SJCRH30 (cell line): ENCODE results near the gene PRR7. TPM values are rescaled to one million over a fixed set of nuclear protein-coding genes. Genes with fewer than 3 reads are reported as not detected.

ENCODE experiments used
- DNase-seq, 2 experiments: peaks; one replicate each; pipeline ENCODE4 v3.0.0-alpha.2; 2015 to 2020
- H3K27ac ChIP-seq: fragments of 250-450 bp; sonication (Bioruptor Pico); 2 replicates; pipeline ENCODE4 v1.5.1; 2020; ENCODE audit warnings: mild to moderate bottlenecking, moderate library complexity
- H3K27me3 ChIP-seq: fragments of 250-450 bp; sonication (Bioruptor Pico); 2 replicates; pipeline ENCODE4 v1.5.1; 2020; ENCODE audit warnings: mild to moderate bottlenecking, moderate library complexity
- H3K36me3 ChIP-seq: fragments of 250-450 bp; sonication (Bioruptor Pico); 2 replicates; pipeline ENCODE4 v1.5.1; 2020; ENCODE audit warnings: mild to moderate bottlenecking, moderate library complexity
- H3K4me1 ChIP-seq: fragments of 250-450 bp; sonication (Bioruptor Pico); 2 replicates; pipeline ENCODE4 v1.5.1; 2020; ENCODE audit warnings: mild to moderate bottlenecking, moderate library complexity
- H3K4me3 ChIP-seq: fragments of 250-450 bp; sonication (Bioruptor Pico); 2 replicates; pipeline ENCODE4 v1.5.1; 2020; ENCODE audit warnings: mild to moderate bottlenecking, moderate library complexity
- H3K9me3 ChIP-seq: fragments of 250-450 bp; sonication (Bioruptor Pico); replicated peaks from 2 replicates; pipeline ENCODE4 v1.5.1; 2020; ENCODE audit warnings: mild to moderate bottlenecking, moderate library complexity
- total RNA-seq: library from RNA; depleted of rRNA; stranded (reverse); fragments of >200 nt; shearing (Covaris generic); gene quantifications from 2 replicates; pipeline ENCODE4 v1.2.3, GENCODE V29; 2014; rRNA removed

The PRR7 gene, protein sequence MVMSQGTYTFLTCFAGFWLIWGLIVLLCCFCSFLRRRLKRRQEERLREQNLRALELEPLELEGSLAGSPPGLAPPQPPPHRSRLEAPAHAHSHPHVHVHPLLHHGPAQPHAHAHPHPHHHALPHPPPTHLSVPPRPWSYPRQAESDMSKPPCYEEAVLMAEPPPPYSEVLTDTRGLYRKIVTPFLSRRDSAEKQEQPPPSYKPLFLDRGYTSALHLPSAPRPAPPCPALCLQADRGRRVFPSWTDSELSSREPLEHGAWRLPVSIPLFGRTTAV
- 6.4 TPM in 2 replicates for total RNA-seq

DNA sequence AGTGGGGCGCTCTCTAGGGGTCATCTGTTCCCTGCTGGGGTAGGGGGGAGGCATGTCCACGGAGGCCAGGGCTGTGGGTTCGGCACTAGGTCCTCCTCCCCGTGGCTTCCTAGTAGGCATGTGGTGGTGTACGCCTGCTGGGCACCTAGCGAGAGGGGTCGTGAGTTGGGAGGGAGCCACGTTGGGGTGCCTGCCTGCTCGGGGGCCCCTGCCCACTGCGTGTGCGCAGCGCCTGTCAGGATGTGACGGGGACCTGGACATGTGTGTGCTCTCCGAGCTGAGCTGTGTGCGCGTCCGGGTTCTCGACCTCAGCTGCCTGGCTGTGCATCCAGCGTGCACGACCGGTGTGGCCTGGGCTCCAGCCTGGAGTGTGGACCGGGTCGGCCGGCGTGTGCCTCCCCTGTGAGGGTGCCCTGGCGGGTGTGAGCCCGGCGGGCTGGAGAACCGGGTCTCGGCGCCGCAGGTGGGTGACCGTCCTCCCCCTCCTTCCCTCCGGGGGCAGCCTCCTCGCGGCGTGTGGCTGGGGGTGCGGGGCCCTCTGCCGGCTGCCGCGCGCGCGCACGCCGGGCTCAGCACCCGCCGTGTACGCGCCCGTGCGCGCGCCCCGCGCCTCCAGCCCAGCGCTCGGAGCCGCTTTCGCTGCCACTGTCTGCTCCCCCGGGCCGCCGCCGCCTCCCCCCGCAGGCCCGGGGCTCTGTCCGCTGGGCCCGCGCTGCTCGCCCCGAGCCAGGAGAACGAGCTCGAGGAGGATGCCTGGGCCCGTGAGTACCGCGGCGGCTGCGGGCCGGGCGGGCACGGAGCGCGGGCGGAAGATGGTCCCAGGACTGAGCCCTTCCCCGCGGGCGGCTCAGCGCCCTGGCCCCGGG lies at the start of gene PRR7:
TSS of gene PRR7 (plus strand) at position 615 of the 866 bp plus-strand sequence. CDS start 8,254 bp downstream, outside the sequence.
- DNase-seq = peak; percentile 72 to 79
- Histone ChIP-seq H3K4me3 (peak within 1 kb of the TSS; percentile 76), H3K9me3 (no peaks in the 10 kb centered on the region), H3K4me1 (peaks cover 12% of the 10 kb centered on the region), H3K27ac (peak within 1 kb of the TSS; percentile 75), H3K36me3 (peaks cover 12% of the 10 kb centered on the region; the same call in 1 of the 2 replicates), H3K27me3 (no peaks in the 10 kb centered on the region)

DNA sequence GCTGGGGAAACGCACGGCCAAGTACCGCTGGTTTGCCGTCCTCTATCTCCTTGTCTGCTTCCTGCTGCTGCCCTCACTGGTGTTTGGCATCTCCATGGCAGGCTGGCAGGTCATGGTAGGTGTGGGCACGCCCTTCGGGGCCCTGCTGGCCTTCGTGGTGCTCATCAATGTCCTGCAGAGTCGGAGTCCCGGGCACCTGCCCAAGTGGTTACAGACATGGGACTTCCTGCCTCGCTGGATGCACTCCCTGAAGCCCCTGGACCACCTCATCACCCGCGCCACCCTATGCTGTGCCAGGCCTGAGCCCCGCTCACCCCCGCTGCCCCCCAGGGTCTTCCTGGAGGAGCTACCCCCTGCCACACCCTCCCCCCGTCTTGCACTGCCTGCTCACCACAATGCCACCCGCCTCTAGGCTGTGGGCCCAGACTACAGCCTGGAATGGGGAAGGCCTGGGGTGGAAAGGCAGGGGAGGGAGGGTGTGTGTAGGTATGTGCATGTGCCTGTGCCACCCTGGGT lies 48.7 kb upstream of the PRR7 start:
- DNase-seq = no peak
- Histone ChIP-seq H3K9me3 (no peaks in the 10 kb centered on the region), H3K4me3 (no peak overlapping the region), H3K27ac (no peak overlapping the region), H3K36me3 (no peaks in the 10 kb centered on the region), H3K27me3 (peaks cover 9% of the 10 kb centered on the region), H3K4me1 (no peaks in the 10 kb centered on the region)

DNA sequence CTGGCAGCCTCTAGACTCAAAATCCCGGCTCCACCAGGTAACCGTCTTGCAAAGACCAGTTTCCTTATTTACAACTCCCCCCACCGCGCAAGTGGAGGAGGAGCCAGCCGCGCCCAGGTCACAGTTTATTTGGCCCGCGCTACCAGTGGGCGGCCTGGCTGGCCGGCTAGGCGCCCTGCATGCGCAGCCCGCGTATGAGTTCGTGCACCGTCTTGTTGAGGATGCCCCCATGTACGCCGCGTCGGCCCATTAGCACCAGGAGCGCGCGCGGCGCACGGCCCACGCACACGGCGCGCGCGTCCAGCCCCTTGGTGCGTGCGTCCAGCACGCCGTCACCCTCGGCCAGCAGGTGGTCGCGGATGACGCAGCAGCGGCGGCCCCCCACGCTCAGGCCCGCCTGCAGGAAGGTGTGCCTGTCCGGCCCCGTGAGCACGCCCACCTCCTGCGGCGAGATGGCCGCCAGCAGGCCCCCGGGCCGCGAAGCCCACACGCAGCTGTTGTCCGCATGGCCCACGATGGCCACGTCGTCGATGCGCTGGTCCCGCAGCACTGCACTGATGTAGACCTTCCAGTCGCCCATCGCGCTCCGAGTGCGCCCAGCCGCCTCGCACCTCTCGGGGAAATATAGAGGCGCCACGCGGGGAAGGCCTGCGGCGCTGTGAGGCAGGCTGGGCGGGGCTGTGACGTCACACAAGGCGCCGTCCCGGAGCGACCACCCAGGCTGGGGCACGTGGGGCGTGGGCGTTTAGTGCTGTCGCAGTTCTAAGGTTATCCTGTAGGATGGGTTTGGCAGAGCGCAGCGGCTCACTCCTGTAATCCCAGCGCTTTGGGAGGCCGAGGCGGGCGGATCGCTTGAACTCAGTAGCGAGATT lies 46.4 kb upstream of the PRR7 start, which contains the start of gene PFN3:
TSS of gene PFN3 (minus strand) at position 665 of the 872 bp plus-strand sequence. CDS start at position 580, 85 bp downstream.
- no peak within 1 kb of the TSS for H3K27ac ChIP-seq

DNA sequence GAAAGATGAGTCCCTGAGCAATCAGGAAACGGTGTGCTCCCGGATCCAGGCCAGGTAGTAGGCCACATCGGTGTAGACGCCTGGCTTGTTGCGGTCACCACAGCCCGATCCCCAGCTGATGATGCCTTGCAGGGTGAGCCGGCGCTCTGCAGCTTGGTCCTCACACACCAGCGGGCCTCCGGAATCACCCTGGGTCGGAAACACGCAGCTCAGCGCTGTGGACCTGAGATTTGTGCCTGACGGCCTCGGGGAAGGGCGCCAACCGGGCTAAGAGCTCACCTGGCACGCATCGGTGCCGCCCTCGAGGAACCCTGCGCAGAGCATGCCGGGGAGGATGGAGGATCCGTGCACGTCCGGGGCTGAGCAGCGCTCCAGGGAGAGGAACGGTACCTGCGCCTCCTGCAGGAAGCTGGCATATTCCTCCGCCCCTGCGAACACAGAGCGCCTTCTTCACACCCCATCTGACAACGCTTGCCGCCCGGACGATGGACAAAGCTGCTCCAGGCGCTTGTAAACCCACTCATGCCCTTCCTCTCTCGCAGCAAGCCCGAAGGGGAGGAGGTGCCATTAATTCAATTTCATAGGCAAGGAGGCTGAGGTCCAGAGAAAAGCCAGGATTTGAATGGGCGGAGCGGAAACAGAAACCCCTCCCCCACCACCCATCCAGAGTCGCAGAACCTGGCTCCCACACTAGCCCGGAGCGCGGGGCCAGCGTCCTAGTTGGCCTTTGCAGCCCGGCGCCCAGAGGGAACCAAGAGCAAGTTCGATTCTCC lies 44.2 kb upstream of the PRR7 start:
- no peaks in the 10 kb centered on the region for H3K9me3 ChIP-seq
- no peak for DNase-seq
- H3K27me3 ChIP-seq = no peaks in the 10 kb centered on the region
- H3K4me1 ChIP-seq = no peaks in the 10 kb centered on the region
- no peaks in the 10 kb centered on the region for H3K36me3 ChIP-seq
- H3K27ac ChIP-seq = no peak overlapping the region
- H3K4me3 ChIP-seq = peak overlapping the region; percentile 66

More for the DNA sequence above, 46.4 kb upstream of the PRR7 start, which contains the start of gene PFN3:
- H3K4me1 ChIP-seq = no peaks in the 10 kb centered on the region
- no peak for DNase-seq
- H3K9me3 ChIP-seq = no peaks in the 10 kb centered on the region
- H3K36me3 ChIP-seq = no peaks in the 10 kb centered on the region
- H3K4me3 ChIP-seq = no peak within 1 kb of the TSS
- H3K27me3 ChIP-seq = peaks cover 5% of the 10 kb centered on the region

DNA sequence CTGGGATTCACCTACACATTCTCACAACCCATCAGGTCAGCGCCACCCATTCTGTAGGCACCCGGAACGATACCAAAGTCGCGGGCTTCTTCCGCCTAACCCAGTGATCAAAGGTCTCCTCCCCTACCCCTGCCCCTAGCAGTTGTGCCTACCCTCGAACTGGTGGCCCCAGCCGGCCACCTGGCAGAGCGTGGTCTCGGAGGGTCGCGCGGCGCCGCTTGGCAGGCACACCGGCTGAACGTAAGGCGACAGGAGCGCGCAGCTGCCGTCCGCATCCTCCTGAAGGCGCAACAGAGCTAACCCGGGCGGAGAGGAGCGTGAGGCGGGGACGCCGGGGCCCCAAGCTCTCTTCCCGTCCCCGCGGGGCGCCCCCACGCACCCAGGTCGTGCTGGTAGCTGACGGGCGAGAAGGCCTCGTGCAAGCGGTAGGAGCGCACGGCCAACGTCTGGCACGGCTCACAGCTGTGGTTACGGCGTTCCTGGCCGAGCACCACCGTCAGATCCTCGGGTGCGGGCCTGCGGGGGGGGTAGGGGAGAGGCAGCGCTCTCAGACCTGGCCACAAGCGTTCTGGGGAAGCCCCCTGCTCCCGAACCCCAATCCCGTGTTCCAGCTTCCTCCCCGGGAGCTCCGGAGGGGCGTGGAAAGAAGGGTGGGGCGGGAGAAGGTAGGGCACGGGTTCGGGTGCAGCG lies 43.4 kb upstream of the PRR7 start:
- Histone ChIP-seq H3K36me3 (no peaks in the 10 kb centered on the region), H3K9me3 (no peaks in the 10 kb centered on the region), H3K4me1 (no peaks in the 10 kb centered on the region), H3K27ac (peak overlapping the region; percentile 53; the same call in 1 of the 2 replicates), H3K27me3 (no peaks in the 10 kb centered on the region), H3K4me3 (peak overlapping the region; percentile 66)
- DNase-seq = peak in 1 of 2 experiments; percentile 47

DNA sequence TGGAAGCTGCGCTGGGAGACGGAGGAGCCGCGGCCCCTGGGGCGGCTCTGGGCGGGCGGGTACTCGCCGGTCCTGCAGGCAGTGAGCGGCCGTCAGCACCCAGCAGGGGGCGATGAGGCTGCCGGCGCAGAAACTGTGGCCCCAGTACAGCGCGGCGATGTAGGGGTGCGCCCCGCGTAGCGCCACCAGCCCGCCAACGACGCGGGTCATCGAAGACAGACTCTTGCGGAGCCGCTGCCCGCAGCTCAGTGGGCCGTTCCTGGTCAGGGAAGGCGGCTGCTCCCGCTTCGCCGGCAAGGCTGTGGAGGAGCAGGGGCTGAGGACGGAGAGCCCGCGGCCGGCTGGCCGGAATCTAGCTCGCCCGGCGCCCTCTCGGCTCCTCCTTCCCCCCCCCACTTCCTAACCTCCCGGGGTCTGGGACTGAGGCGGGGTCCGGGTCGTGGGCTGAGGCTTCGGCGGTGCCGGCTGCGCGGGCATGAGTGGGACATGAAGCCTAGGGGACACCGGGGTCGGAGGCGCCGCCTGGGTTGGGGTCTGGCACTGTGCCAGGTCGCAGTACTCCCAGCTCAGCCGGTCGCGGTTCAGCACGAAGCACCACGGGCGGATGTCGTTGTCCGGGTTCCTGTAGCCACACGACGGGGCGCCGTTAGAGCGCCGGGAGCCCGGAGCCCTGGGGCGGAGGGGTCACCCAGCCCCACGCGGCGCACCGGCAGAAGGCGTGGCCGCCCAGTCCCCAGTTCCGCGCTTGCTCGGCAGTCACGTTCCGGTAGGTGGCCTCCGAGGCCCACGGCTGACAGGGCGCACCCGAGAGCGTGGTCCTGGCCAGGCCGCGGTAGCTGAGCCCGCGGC lies 42.6 kb upstream of the PRR7 start:
- H3K36me3 ChIP-seq = no peaks in the 10 kb centered on the region
- H3K27ac ChIP-seq = peak overlapping the region; percentile 53
- H3K4me3 ChIP-seq = peak overlapping the region; percentile 66
- H3K27me3 ChIP-seq = no peaks in the 10 kb centered on the region
- H3K4me1 ChIP-seq = no peaks in the 10 kb centered on the region
- DNase-seq = peak; percentile 91
- no peaks in the 10 kb centered on the region for H3K9me3 ChIP-seq

DNA sequence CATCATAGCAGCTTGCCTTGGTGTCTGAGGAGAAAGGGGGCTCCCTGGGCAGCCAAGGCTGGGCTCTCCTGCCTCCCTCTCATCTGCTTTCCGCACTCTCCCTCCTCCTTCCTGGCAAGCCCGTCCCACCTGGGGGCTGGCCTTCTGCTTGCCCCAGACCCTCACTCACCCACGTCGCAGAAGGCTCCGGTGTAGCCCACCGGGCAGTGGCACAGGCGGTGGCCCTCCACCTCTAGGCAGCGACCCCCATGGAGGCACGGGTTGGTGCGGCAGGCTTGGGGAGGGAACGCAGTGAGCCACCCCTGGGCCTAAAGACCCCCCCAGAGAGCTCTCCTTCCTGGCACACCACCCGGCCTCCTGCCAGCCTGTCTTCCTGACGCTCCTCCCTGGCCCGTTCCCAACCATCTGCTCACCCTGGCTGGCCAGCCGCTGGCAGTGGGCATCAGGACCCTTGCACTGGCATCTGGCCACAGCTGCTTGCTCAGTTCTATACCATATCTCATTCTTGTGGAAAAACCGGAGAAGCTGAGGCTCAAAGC lies 41.9 kb upstream of the PRR7 start:
- peak overlapping the region; percentile 53 for H3K27ac ChIP-seq
- DNase-seq = peak; percentile 36 to 49
- H3K9me3 ChIP-seq = no peaks in the 10 kb centered on the region
- H3K4me3 ChIP-seq = peak overlapping the region; percentile 66
- H3K27me3 ChIP-seq = no peaks in the 10 kb centered on the region
- H3K4me1 ChIP-seq = no peaks in the 10 kb centered on the region
- no peaks in the 10 kb centered on the region for H3K36me3 ChIP-seq

DNA sequence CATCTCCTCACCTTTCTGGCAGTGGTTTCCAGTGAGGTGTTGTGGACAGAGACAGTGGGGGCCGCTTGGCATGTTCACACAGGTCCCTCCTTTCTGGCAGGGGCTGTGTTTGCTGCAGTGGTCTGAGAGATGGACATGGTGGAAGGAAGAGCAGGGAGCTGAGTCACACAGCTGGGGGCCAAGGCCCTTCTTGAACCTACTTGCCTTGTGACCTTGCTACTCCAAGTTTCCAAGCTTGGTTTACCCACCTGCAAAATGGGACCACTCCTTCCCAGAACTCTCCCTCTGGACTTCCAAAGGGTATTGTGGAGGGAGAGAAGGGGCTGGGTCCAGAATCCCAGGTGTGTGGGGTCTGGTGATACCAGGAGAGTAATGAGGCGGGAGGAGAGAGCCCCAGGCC lies 41.3 kb upstream of the PRR7 start:
- no peaks in the 10 kb centered on the region for H3K9me3 ChIP-seq
- no peak overlapping the region for H3K4me3 ChIP-seq
- DNase-seq = no peak
- no peak overlapping the region; the same call in 1 of the 2 replicates for H3K27ac ChIP-seq
- H3K4me1 ChIP-seq = no peaks in the 10 kb centered on the region
- H3K27me3 ChIP-seq = no peaks in the 10 kb centered on the region
- no peaks in the 10 kb centered on the region for H3K36me3 ChIP-seq

DNA sequence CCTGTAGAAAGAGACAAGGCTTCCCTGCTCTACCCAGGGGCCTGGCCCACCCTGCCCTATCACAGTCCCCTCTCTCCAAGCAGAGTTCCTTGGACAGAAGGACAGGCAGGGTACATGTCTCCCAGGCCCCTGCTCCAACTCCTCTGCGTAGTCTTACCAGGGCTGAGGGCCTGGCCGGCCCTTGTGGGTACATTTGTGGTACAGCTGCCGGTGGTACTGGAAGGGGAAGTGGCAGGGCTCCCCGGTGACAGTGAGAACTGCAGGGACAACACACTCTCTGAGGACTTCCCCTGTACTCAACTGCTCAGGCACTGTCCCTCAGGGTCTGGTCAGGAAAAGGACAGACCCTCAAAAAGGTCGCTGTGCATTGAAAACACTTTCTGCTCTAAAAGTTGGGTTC lies 40.8 kb upstream of the PRR7 start:
- no peak for DNase-seq
- H3K9me3 ChIP-seq = no peaks in the 10 kb centered on the region
- no peaks in the 10 kb centered on the region for H3K27me3 ChIP-seq
- H3K4me3 ChIP-seq = no peak overlapping the region
- 0 out of 2 replicates have a peak, but pooled peaks cover under 1% of the 10 kb centered on the region for H3K4me1 ChIP-seq
- no peak overlapping the region for H3K27ac ChIP-seq
- H3K36me3 ChIP-seq = no peaks in the 10 kb centered on the region

DNA sequence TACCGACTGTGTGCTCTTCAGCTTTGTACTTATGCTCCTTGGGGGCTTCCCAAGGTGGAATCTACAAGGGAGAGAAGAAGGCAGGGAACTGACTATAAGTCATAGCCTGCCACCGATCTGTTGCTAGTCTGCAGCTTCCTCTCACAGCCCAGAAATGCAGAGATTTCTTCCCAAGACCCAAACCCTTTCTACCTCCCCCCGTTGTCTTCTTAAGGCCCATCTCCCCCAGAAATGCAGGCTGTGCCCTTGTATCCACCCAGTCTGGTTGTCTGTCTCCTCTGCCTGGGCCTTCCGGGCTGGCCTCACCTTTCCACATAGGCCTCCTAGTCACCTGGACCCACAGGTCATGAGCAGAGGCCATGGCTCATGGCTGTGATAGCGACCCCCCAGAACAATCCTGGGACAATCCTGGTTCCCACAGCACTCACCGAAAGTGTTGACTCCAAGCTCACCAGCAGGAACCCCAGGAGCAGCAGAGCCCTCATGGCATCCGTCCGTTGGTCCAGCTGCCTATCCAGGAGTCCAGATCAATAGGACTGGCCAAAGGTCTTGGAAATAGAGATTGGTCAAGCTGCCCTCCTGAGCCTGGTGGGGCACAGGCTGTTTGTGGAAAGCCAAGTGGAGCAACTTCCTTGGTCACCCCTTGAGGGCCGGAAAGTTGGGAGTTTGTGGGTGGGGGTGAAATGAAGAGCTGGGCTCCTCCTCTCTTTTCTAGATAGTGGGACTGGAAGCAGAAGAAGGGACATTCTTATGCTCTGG lies 37.4 kb upstream of the PRR7 start, which contains the start of gene F12:
TSS of gene F12 (minus strand) at position 522 of the 759 bp plus-strand sequence. CDS start at position 485, 37 bp downstream.
- Histone ChIP-seq H3K4me3 (no peak within 1 kb of the TSS), H3K27ac (no peak within 1 kb of the TSS), H3K4me1 (peaks cover 27% of the 10 kb centered on the region), H3K27me3 (no peaks in the 10 kb centered on the region), H3K36me3 (no peaks in the 10 kb centered on the region), H3K9me3 (no peaks in the 10 kb centered on the region)
- DNase-seq = no peak

DNA sequence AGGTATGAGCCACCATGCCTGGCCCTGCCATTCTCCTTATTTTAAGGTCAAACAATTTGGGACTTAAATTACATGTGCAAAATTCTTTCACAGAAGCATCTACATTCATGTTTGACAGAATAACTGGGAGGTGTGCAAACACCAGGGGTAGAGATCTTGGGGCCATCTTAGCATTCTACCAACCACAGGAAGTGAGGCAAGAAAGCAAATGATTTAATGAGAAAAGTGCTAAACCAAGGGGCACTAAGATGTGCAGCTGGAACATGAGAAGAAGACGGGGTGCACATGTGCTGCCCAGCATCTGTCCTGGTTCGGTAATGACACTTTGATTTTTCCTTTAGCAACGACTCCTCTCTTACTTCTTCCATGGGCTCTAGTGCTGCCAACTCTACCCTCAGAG lies 36.0 kb upstream of the PRR7 start:
- H3K4me3 ChIP-seq = no peak overlapping the region
- H3K4me1 ChIP-seq = peaks cover 32% of the 10 kb centered on the region
- no peaks in the 10 kb centered on the region for H3K27me3 ChIP-seq
- H3K9me3 ChIP-seq = no peaks in the 10 kb centered on the region
- DNase-seq = no peak
- no peaks in the 10 kb centered on the region for H3K36me3 ChIP-seq
- H3K27ac ChIP-seq = no peak overlapping the region
